Esophagus muscularis mucosa (tissue), 4 donors: ENCODE results near the gene ADIRF. TPM values are rescaled to one million over a fixed set of nuclear protein-coding genes. Genes with fewer than 3 reads are reported as not detected.
A peak's percentile ranks its signal among the peaks of the same experiment; 100 is the strongest.
"Not testable (repeated sequence)": the region's sequence is repeated elsewhere in the genome, so short reads cannot be mapped to it uniquely, and the experiment has no call there.

Source experiments
- DNase-seq: peaks from one replicate; pipeline ENCODE4 v3.0.0-alpha.2; 2017; ENCODE audit errors: extremely low spot score
- H3K27ac ChIP-seq, 4 donors: fragments of 200-600 bp; sonication (generic); replicated peaks in 1 of 4; 1 replicate in 3 of 4; 2 replicates in 1 of 4; pipeline ENCODE4 v1.5.1; 2016 to 2019; ENCODE audit warnings: mild to moderate bottlenecking in 1 of 4
- H3K27me3 ChIP-seq, 4 donors: fragments of 200-600 bp; sonication (generic); one replicate each; pipeline versions ENCODE4 v1.5.1 to v1.6.0; 2016 to 2019
- H3K36me3 ChIP-seq, 4 donors: fragments of 200-600 bp; sonication (generic); one replicate each; pipeline ENCODE4 v1.5.1; 2016 to 2019
- H3K4me1 ChIP-seq, 4 donors: fragments of 200-600 bp; sonication (generic); one replicate each; pipeline ENCODE4 v1.5.1; 2016 to 2019
- H3K4me3 ChIP-seq, 4 donors: fragments of 200-600 bp; sonication (generic); 1 replicate in 2 of 4; 2 replicates in 2 of 4; pipeline ENCODE4 v1.5.1; 2016 to 2019; ENCODE audit warnings: mild to moderate bottlenecking in 4 of 4, moderate library complexity in 1 of 4
- H3K9me3 ChIP-seq, 4 donors: fragments of 200-600 bp; sonication (generic); 1 replicate in 3 of 4; 2 replicates in 1 of 4; pipeline ENCODE4 v1.5.1; 2016 to 2019
- CTCF ChIP-seq, 3 experiments: fragments of 200-600 bp in 2 of 3; fragments of 450-650 bp in 1 of 3; sonication (generic) in 2 of 3; IDR thresholded peaks; one replicate each; pipeline ENCODE4 v1.5.1; 2017 to 2019; ENCODE audit warnings: antibody characterized with exemption in 3 of 3, mild to moderate bottlenecking in 2 of 3, moderate library complexity in 1 of 3
- EP300 ChIP-seq: sonication (generic); formaldehyde crosslinking; IDR thresholded peaks from one replicate; pipeline ENCODE4 v1.6.1; 2017; ENCODE audit warnings: antibody characterized with exemption
- POLR2A ChIP-seq: fragments of 450-650 bp; IDR thresholded peaks from one replicate; pipeline ENCODE4 v1.6.1; 2017; ENCODE audit warnings: antibody characterized with exemption, moderate library complexity, mild to moderate bottlenecking, low read depth
- POLR2AphosphoS5 ChIP-seq, 2 donors: sonication (generic); formaldehyde crosslinking; IDR thresholded peaks; one replicate each; pipeline ENCODE4 v1.6.1; 2017; ENCODE audit warnings: antibody characterized with exemption in 2 of 2
- WGBS: methylation state at CpG from one replicate; pipeline ENCODE4 v1.1.5; 2018; 5-methylcytosine and 5-hydroxymethylcytosine counted together
- intact Hi-C: fragments of 100-400 bp; cut with DNase I; formaldehyde crosslinking; loops from one replicate; pipeline ENCODE4 v1.15.1; 2023
- total RNA-seq, 4 donors: library from RNA; depleted of rRNA; stranded (reverse); fragments of >200 nt; gene quantifications; one replicate each; pipeline versions ENCODE4 v1.1.0 to v1.2.1, GENCODE V29; 2016

The ADIRF gene
- total RNA-seq: 100 to 1,000 TPM in 1 of 4 donors, 10 to 100 TPM in 3; 59.4 to 119 (median 84.8) TPM

DNA sequence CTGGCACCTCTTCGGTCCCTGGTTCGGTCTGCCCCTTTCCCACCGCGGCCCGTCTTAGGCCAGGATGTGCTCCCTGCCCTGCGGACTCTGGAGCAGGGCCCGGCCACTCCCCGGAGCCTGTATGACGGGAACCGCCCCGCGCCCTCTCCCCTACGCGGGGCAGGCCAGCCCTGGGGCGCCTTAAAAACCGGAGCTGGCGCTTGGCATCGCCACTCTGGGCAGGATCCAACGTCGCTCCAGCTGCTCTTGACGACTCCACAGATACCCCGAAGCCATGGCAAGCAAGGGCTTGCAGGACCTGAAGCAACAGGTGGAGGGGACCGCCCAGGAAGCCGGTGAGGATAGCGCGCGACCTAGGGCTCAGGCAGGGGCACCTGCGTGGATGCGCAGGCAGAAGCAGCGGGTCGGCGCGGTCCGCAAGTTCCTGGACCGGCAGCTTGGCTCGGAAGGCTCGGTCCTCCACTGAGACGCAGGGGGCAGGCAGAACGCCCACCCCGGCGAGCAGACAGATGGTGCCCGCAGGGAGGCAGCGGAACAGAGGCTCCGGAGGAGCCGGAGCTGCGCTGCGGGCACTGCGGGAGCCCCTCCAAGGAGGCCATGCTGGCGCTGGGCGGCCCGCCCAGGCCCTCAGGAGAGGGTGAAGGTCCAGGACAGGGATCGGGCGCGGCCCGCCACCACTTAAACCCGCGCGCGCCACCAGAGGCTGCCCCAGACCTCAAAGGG, at the start of gene ADIRF:
ADIRF (plus strand) TSS at position 212 of the 723 bp plus-strand sequence; CDS start at position 275, 63 bp downstream.
- Histone ChIP-seq H3K27me3 (no peaks in the 10 kb centered on the region), H3K9me3 (no peaks in the 10 kb centered on the region), H3K27ac (peak within 1 kb of the TSS; percentile 94 to 99 (median 99)), H3K4me1 (peaks cover 56 to 81% (median 74%) of the 10 kb centered on the region in 4 donors), H3K36me3 (no peaks in the 10 kb centered on the region), H3K4me3 (peak within 1 kb of the TSS; percentile 69 to 79 (median 78))
- DNase-seq: peak; percentile 82
- intact Hi-C loops: no loop called here
- 16% methylated on average over 29 of the region's 59 CpGs for WGBS
- TF ChIP-seq POLR2AphosphoS5 (IDR thresholded peaks at IDR 0.05): peak; percentile 33 to 83
- no peak for TF ChIP-seq EP300
- TF ChIP-seq CTCF (IDR thresholded peaks at IDR 0.05): no peak
- TF ChIP-seq POLR2A: peak; percentile 26

DNA sequence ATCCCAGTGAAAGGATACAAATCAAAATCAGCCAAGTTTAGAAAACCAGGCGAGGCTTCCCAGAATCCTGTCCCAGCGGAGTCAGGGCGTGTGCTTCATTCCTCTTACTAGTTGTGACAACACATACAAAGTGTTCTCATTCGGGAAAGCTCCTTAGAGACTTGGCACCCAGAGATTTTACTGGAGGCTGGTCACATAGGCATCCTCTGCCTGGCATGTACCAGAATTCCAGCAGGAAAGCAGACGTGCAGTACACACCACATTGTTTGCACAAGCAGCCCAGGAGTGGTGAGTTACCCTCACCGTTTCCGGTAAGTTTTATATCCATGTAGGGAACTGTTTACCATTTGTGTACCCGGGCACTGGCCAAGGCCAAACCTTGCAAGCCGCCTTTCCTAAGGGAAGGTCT, 45.7 kb upstream of the ADIRF start:
- Histone ChIP-seq H3K36me3 (peaks cover 6 to 69% (median 36%) of the 10 kb centered on the region in 4 donors), H3K27ac (peak overlapping the region; percentile 53 to 72 (median 62)), H3K4me3 (no peak overlapping the region), H3K27me3 (no peaks in the 10 kb centered on the region), H3K4me1 (peaks cover 2 to 39% (median 23%) of the 10 kb centered on the region in 4 donors), H3K9me3 (no peaks in the 10 kb centered on the region)
- intact Hi-C loops: no loop called here
- WGBS: 73% methylated on average over 9 of the region's 9 CpGs
- no peak for DNase-seq
- no peak for TF ChIP-seq POLR2A
- TF ChIP-seq POLR2AphosphoS5 (IDR thresholded peaks at IDR 0.05): peak in 1 of 2 donors; percentile 29
- TF ChIP-seq EP300: peak; percentile 70

DNA sequence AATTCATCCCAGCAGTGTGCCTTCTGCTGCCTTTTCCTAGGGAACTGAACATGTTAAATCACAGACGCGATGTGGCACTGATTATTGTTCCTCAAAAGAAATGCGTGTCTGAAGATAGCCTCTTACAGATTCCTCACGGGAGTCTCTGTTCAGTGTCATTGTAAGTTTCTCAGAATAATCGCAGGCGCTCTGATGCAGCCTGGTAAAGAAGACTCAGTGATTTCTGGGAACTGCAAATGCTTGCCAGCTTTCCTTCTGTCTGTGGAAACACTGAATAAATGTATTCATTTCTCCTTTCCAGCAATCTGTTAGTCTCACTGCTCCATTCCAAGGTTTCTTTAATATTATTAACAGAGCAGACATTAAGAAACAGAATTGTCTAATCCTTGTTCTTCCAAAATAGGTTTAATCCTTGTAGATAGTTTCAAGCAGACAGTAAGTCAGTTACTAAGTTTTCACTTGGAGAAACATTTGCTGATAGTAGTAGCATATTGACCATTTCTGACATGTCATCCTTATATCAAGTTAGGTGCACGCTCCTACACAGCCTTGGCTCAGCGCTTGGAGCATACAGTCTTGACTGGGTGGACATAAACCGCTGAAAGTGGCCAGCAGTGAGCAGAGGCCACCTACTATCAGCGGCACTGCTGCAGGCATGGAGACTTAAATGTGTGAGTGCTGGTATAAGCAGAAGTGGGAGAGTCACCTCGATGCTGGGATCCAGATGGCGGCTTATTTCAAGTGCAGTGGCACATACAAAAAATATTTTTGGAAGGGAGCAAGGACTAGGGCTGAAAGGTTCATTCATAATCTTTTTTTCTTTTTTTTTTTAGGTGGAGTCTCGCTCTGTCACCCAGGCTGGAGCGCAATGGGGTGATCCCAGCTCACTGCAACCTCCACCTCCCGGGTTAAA, 38.6 kb upstream of the ADIRF start:
- no peak for TF ChIP-seq EP300
- no peak for TF ChIP-seq POLR2A
- peak in 1 of 2 donors; percentile 7 for TF ChIP-seq POLR2AphosphoS5 (IDR thresholded peaks at IDR 0.05)
- Histone ChIP-seq H3K36me3 (peaks cover 7 to 63% (median 38%) of the 10 kb centered on the region in 4 donors), H3K4me1 (peaks cover 7 to 56% (median 47%) of the 10 kb centered on the region in 4 donors), H3K4me3 (no peak overlapping the region), H3K9me3 (no peaks in the 10 kb centered on the region), H3K27me3 (no peaks in the 10 kb centered on the region), H3K27ac (peak overlapping the region in 3 of 4 donors; percentile 47 to 75 (median 50))
- 63% methylated on average over 15 of the region's 15 CpGs for WGBS
- DNase-seq: no peak
- intact Hi-C loops: no loop called here

GRCh38 chr10:86931872-86932271, 36.4 kb upstream of the ADIRF start:
- Histone ChIP-seq H3K4me3 (no peak overlapping the region), H3K27ac (peak overlapping the region in 3 of 4 donors; percentile 23 to 75 (median 60)), H3K9me3 (no peaks in the 10 kb centered on the region), H3K36me3 (peaks cover 7 to 80% (median 40%) of the 10 kb centered on the region in 4 donors), H3K27me3 (no peaks in the 10 kb centered on the region), H3K4me1 (peaks cover 7 to 52% (median 42%) of the 10 kb centered on the region in 4 donors)
- intact Hi-C loops: no loop called here
- no peak for DNase-seq
- TF ChIP-seq POLR2A: no peak
- TF ChIP-seq CTCF (IDR thresholded peaks at IDR 0.05): no peak
- TF ChIP-seq EP300: no peak
- TF ChIP-seq POLR2AphosphoS5 (IDR thresholded peaks at IDR 0.05): peak in 1 of 2 donors; percentile 52
- 46% methylated on average over 1 of the region's 1 CpG for WGBS

DNA sequence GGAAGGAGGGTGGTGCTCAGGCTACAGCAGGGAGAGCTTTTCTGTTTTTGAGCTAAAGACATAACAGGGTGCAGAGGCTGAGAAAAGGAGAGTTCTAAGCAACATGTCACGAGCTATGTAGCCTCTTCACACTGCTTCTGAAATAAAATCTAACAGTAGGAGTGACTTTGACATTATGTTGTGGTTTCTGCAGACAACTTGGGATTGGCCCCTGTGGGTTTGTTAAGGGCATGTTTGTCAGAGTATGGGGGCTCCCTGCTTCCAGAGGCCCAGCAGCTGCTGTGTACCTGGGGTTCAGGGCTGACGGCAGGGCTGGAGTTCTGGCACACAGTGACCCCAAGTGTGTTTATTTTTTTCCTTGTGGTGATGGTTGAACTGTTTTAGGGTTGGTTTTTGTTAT, 35.6 kb upstream of the ADIRF start:
- no peaks in the 10 kb centered on the region for H3K9me3 ChIP-seq
- 100% methylated on average over 2 of the region's 2 CpGs for WGBS
- intact Hi-C loops: no loop called here
- no peak overlapping the region for H3K4me3 ChIP-seq
- peaks cover 7 to 88% (median 42%) of the 10 kb centered on the region in 4 donors for H3K36me3 ChIP-seq
- TF ChIP-seq CTCF (IDR thresholded peaks at IDR 0.05) (no peak), POLR2A (no peak), POLR2AphosphoS5 (IDR thresholded peaks at IDR 0.05) (no peak), EP300 (no peak)
- no peak for DNase-seq
- no peaks in the 10 kb centered on the region for H3K27me3 ChIP-seq
- peak overlapping the region in 2 of 4 donors; percentile 60 to 75 for H3K27ac ChIP-seq
- H3K4me1 ChIP-seq: peaks cover 4 to 52% (median 39%) of the 10 kb centered on the region in 4 donors

DNA sequence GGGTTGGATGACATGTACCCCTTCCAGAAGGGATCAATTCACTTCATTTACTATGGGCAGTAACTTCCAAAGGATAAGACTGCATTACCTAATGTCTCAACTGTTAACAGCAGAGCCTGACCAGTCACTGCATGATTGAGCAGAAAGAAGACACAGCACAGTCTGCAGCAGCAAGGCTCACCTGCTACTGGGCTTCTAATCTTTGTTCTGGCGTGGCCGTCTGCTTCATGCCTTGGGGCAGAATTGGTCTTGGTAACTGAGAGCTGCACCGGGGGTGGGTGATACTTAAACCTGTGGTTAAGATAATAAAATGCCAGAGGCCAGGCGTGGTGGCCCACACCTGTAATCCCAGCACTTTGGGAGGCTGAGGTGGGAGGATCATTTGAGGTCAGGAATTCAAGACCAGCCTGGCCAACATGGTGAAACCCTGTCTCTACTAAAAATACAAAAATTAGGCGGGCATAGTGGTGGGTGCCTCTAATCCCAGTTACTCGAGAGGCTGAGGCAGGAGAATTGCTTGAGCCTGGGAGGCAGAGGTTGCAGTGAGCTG, 34.0 kb upstream of the ADIRF start:
- H3K27me3 ChIP-seq, H3K27ac ChIP-seq, H3K9me3 ChIP-seq, intact Hi-C loops, H3K4me3 ChIP-seq, DNase-seq: not testable (repeated sequence)
- H3K36me3 ChIP-seq: peaks cover 7 to 84% (median 39%) of the 10 kb centered on the region in 4 donors
- WGBS: 94% methylated on average over 6 of the region's 6 CpGs
- peaks cover 4 to 53% (median 46%) of the 10 kb centered on the region in 4 donors for H3K4me1 ChIP-seq
